ENCODE measurements around the gene CETP. TPM values are rescaled to one million over a fixed set of nuclear protein-coding genes. Genes with fewer than 3 reads are reported as not detected.

Gene CETP
- total and polyA plus RNA-seq, 2 of the 13 experiments (the other 11 are each of a cell fraction or from before 2014, with no cell fraction given), result 0.31 to 9.8 TPM

- ATAC-seq, result peak; percentile 33
- in situ Hi-C loops (cut with HindIII; ENCODE audit: extremely low pct_ligation_motif_present, low pct_unique_long_range_greater_than_20kb), result no loop called here
- Histone ChIP-seq H3K4me1 (ENCODE audit: insufficient read depth, low read length) (peaks cover 35% of the 10 kb centered on the region), H3K79me2 (ENCODE audit: insufficient read depth, low read length) (no peaks in the 10 kb centered on the region), H3K9ac (ENCODE audit: insufficient read depth, low read depth, low read length) (no peak overlapping the region), H3K9me3 (ENCODE audit: low read length) (no peaks in the 10 kb centered on the region), H3K27ac (ENCODE audit: extremely low read length, insufficient read depth, low read length) (peak overlapping the region; percentile 21), H3K4me3 (replicated peaks in 1 of 3; ENCODE audit: insufficient read depth in 1 of 3, low read depth in 2 of 3, low read length in 3 of 3) (peak overlapping the region in 1 of 3 experiments; percentile 53; a peak in 1 of 6 replicates), H2AFZ (ENCODE audit: low read length) (no peak overlapping the region), H3K36me3 (replicated peaks in 1 of 2; ENCODE audit: control insufficient read depth in 1 of 2, insufficient read depth in 2 of 2, low read length in 2 of 2) (no peaks in the 10 kb centered on the region), H3K4me2 (ENCODE audit: low read depth, low read length) (peak overlapping the region; percentile 72), H3K27me3 (ENCODE audit: control insufficient read depth in 1 of 2, insufficient read depth in 2 of 2, low read length in 2 of 2) (no peaks in the 10 kb centered on the region), H4K20me1 (ENCODE audit: insufficient read depth, low read length) (no peaks in the 10 kb centered on the region)
- no peak for DNase-seq (ENCODE audit: low spot score)
- ChIA-PET CTCF (ENCODE audit: low intra/inter-chr PET ratio, low total read pairs) (no interaction called here), POLR2A (interaction anchor here (1.1 to 1.5 kb wide), 2 partner anchors 30 to 395 kb away, joined by 3 read pairs; partner anchors contain the start of gene MT2A)
- 61% methylated on average over 22 of the region's 22 CpGs for WGBS (ENCODE audit: low lambda C conversion rate)
- TF ChIP-seq NCOA1 (CRISPR knock-in tag; IDR thresholded peaks at IDR 0.05) (no peak), ZBTB37 (CRISPR knock-in tag; IDR thresholded peaks at IDR 0.05) (no peak), HES4 (CRISPR knock-in tag; IDR thresholded peaks at IDR 0.05; ENCODE audit: borderline replicate concordance) (peak; percentile 34; the same call in 1 of the 2 replicates), YEATS4 (CRISPR knock-in tag; IDR thresholded peaks at IDR 0.05; ENCODE audit: borderline replicate concordance) (no peak)
- TF ChIP-seq, protein P1, sequence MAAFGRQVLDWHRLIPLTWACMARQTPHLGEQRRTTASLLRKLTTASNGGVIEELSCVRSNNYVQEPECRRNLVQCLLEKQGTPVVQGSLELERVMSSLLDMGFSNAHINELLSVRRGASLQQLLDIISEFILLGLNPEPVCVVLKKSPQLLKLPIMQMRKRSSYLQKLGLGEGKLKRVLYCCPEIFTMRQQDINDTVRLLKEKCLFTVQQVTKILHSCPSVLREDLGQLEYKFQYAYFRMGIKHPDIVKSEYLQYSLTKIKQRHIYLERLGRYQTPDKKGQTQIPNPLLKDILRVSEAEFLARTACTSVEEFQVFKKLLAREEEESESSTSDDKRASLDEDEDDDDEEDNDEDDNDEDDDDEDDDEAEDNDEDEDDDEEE (CRISPR knock-in tag; IDR thresholded peaks at IDR 0.05), result 0 out of 2 replicates have a peak, but pooled peaks have one; percentile 35
- no peak for FAIRE-seq
- intact Hi-C loops (cut with micrococcal nuclease; ENCODE audit: unreplicated experiment), result no loop called here
- no TSS peak for BruUV-seq (replicated peaks)
These were observed 42.0 kb downstream of the CETP start for GRCh38 chr16:57003439-57004386.
